HG03175 (cell line): ENCODE results near the gene PUS3.
A peak's percentile ranks its signal among the peaks of the same experiment; 100 is the strongest.

Experiments
- ATAC-seq: cut with Tn5 transposase; IDR thresholded peaks from one replicate; pipeline ENCODE4 v1.9.1; 2021; ENCODE audit warnings: mild to moderate bottlenecking, moderate library complexity; ENCODE audit not compliant: unreplicated experiment

The PUS3 gene, protein sequence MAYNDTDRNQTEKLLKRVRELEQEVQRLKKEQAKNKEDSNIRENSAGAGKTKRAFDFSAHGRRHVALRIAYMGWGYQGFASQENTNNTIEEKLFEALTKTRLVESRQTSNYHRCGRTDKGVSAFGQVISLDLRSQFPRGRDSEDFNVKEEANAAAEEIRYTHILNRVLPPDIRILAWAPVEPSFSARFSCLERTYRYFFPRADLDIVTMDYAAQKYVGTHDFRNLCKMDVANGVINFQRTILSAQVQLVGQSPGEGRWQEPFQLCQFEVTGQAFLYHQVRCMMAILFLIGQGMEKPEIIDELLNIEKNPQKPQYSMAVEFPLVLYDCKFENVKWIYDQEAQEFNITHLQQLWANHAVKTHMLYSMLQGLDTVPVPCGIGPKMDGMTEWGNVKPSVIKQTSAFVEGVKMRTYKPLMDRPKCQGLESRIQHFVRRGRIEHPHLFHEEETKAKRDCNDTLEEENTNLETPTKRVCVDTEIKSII

DNA sequence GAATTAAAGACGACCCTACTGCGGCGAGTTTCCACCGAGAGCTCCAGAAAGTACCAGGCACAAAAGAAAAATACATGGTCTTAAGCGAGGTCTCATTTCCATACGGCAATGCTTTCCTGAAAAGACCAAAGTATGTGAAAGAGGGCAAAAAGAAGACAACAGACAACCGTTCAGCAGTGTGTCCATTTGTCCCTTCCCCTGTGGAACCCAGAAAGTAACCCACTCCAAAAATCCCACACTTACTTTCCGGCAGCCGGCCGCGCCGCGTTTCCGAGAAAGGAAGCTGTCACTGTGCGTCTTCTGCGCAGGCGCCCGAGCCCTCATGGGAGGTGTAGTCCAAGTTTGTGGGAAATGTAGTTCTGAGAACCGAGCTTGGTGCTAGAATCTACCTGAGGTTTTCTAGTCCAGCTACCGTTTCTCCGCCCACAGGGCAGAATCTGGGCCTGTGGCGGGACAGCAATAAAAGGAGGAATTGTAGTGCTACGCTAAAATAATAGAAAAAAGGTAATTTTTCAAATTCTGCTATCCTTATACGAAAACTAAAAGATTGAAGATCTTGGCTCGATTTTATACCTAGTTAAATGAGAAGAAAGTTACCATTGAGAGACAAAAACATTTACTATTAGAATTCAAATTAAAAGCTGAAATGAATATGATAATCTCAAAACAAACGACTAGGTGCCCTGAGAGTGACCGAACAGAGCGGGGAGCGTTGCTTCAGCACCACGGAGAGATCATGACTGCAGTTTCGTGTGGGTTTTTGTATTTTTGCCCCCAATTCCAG, at the start of gene PUS3:
TSS of gene PUS3 (minus strand) at position 280 of the 784 bp plus-strand sequence. CDS start 6,922 bp downstream, outside the sequence.
- ATAC-seq, result peak; percentile 97

DNA sequence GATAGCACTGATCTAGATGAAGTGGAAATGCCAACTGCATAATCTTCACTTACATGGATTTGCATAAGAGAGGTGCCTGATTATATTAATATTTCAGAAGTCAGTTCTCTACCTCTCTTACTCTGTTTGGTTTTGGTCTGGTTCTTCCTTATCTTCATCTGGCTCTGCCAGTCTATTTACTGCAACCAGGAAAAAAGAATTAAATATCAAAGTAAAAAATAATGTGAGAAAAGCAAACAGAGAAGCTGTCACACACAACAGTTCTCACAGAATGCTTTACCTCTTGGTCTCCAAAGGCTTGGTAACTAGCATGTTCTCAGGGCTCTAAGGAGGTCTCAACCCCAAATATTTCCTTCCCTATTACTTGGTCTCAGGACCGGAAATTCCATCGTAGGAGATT, 49.6 kb upstream of the PUS3 start:
- no peak for ATAC-seq

DNA sequence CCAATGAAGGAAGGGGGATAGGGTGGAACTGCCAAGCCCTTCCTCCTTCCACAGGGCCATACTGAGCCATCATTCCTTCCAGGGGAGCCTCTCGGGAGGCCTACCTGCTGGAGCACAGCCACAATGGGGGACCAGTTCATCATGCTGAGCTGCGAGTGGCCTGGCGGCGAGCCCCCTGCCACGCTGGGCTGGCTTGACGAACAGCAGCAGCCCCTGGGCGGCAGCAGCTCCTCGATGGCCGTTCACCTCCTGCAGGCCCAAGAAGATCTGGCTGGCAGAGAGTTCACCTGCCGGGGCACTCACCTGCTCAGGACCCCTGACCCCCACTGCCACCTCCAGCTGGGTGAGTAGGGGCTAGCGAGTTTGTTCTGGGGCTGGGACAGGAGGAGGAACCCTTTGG, 48.7 kb upstream of the PUS3 start:
- no peak for ATAC-seq

DNA sequence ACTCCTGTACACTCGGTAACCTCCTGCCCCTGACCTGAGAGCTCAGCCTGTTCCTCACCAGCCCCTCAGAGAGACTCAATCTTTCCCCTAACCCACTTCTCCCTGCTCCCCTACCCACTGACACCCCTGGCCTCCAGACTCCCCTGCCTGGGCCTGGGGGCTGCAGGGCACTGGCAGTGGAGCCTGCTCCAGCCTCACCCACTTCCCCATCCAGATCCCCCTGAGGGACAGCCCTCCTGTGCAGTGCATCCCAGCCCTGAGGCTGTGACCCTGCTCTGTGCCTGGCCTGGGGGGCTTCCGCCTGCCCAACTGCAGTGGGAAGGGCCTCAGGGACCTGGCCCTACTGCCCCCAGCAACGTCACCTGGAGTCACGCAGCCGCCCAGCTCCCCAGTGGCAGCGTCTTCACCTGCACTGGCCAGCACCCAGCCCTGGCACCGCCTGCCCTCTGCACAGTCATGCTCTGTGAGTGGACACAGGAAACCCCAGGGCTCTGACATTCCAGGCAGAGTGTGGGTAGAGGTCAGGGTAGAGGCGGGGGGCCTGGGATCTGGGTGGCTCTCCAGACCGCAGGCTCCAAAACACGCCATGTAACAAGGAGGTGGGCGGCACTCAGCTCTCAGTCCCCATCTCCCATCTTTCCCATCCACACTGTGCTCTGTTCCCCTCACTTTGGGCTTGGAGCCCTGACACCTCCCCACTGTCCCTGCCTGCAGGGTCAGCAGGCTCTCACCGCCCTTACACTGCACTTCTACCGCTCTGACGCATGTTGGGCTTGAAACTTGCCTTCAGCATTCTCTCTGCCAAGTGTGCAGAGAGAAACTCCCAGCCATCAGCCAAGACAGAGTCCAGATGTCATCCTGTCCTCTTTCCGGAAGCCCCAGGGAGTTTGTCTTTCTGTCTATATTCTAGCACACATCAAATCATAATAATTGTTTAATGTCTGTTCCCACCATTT, 48.0 kb upstream of the PUS3 start:
- ATAC-seq, result no peak

DNA sequence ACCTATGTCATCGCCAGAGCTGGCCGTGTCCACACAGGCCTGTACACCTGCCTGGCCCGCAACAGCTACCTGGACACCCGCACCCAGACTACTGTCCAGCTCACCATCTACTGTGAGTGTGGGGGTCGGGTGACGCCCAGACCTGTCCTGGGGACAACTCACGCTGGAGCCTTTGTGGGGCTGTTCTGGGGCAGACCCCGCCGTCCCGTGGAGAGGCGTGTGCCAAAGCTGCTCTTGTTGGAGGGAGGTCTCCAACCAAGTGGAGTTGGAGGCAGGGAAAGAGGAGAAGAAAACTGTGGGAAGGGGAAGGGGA, 47.1 kb upstream of the PUS3 start:
- ATAC-seq, result no peak

DNA sequence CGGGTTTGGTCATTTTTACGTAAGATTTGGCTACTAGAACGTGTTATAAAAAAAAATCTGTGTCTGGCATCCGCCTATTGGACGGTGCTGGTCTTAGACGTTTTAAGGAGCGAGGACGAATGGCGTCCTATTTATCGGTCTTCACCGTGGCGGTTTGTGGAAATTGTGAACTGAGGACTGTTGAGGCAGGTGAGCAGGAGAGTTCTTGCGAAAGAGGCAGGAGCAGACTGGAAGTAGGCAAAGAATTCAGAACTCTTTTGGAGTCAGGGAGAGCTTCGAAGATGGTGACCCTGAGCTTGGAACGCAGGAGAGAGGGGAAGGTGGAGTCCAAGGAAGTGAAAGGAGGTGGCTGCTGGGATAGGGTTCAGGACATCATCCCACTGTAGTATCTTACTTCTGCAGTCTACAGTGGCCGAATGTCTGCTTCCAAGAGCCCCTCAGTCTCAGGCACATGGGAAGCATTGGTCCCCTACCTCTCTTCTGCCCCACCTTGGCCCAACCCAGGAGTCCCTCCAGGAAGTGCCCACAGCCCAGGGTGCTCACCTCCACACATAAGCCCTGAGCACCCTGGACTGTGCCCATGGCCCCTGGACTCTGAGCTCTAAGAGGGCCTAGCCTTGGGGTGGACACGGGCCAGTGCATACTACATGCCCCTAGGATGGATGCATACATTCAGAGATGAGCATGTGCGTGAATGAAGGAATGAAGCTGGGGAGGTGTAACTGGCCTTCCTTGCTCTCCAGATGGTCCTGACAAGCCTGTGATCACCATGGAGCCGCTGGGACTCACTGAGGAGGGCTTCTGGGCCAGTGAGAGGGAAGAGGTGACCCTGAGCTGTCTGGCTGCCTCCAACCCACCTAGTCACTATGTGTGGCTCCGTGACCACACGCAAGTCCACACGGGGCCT, 46.5 kb upstream of the PUS3 start:
- ATAC-seq, result no peak

DNA sequence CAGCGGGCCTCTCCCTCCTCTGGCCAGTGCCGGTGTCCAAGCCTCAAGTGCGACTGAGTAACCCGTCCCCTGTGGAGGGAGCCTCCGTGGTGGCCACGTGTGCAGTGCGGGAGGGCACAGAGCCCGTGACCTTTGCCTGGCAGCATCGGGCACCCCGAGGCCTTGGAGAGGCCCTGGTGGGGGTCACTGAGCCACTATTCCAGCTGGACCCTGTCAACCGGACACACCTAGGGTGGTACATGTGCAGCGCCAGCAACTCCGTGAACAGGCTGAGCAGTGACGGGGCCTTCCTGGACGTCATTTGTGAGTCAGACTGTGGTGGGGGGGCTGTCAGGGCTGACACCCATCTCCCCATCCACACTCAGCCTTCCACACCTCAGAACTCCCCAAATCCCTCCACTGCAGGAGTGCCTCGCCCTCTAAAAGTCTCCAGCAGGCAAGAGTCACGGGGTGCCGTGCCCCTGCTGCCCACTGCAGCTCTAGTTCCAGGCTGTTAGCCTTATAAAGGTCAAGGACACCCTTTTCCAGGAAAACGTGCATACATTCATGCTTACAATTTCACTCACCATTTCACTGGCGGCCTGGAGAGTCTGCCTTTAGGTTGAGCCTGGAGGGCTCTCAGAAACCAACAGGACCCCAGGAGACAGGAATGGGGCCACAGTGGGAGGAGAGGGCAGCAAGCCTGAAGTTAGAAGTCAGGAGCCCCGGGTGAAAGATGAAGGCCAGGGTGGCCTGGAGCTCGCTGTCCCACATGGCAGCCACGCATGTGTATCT, 45.5 kb upstream of the PUS3 start:
- ATAC-seq, result no peak

DNA sequence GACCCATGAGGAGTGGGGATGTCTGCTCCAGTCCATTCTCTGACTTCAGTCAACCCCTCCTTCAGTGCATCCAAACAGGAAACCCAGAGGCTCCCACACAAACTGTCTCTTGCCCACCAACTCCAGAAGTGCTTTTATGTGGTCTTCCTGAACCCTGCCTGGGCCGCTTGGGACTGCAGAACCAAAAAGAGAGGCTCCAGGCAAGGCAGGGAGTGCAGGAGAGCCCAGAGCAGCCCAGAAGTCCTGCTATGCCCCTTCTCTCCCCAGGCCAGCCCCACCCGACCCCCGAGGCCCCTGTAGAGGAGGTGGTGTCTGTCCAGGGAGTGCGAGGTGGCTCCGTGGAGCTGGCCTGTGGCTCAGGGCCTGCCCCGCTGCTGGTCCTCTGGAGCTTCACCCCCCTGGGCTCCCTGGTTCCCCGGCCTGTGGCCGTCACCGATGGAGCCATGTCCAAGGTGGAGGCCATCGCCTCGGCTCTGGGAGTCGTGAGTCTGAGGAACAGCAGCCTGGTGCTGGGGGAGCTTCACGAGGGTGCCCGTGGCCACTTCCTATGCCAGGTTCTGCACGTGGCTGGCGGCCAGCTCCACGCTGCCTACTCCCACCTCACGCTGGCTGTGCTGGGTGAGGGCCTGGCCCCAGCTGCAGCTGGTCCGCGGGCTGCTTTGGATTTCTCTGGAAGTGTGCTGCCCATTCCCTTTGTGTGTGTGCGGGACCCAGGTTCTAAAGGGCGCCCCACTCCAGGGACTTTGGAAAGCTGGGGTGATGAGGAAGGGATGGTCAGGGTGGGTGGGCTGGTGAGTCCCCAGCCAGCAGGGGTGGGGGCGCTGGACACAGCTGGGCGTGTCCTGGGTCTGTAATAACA, 44.6 kb upstream of the PUS3 start:
- no peak for ATAC-seq

DNA sequence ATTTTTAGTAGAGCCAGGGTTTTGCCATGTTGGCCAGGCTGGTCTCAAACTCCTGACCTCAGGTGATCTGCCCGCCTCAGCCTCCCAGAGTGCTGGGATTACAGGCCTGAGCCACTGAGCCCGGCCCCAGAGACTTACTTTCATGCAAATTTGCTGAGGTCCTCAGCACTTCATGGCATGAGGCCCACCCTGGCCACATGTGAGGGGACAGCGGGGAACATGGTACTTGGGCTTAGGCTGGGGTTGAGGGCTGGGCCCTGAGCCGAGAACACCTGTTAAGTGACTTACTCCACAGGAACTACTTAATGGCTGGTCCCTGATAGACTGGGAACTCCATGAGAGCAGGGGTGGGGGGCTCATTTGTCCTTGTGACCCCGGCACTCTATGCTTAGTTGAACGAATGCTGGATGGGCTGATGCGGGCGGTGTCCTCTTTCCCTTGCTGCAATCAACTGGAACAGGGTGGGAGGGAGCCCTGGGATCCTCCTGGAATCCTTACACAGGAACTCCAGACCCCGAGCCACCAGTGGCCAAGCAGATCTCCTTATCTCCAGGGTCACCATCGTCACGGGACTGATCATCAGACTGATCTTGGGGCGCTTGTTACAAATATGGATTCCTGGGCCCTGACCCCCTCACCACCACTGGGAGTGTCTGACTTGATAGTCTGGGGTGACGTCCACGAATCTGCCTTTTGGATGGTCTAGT, 43.9 kb upstream of the PUS3 start:
- no peak for ATAC-seq

DNA sequence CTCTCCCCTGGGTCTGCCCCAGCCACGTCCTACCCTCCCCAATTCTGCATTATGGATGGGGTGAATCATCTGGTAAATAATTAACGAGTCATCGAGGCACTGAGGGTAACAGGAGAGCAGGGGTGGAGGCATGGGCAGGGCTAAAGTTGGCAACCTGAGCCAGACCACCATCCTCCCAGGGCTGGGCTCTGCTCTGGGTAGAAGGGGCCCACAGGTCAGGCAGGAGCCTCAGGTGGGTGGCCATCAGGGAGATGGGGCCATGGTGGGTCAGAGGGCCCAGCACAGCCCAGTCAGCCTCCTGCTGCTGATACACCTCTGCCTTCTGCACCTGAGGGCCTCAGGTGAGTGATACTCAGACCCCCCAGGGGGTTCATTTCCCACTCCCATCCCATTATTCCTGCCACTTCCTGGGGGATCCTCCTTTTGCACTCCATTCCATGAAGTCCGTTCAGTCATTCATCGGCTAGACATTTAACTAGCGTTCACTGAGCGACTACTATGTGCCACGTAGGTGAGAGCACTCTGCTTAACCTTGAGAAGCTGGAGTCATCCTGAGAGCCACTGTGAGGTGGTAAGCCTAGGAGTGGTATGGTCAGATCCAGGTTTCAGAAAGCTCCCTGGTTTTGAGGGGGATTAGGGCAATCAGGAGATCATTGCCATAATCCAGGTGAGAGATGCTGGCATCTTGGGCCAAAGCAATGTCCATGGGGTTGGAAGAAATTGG, 43.0 kb upstream of the PUS3 start, which contains the start of gene VSIG10L2:
TSS of gene VSIG10L2 (plus strand) at position 248 of the 724 bp plus-strand sequence. CDS start at position 260, 12 bp downstream.
- no peak for ATAC-seq

DNA sequence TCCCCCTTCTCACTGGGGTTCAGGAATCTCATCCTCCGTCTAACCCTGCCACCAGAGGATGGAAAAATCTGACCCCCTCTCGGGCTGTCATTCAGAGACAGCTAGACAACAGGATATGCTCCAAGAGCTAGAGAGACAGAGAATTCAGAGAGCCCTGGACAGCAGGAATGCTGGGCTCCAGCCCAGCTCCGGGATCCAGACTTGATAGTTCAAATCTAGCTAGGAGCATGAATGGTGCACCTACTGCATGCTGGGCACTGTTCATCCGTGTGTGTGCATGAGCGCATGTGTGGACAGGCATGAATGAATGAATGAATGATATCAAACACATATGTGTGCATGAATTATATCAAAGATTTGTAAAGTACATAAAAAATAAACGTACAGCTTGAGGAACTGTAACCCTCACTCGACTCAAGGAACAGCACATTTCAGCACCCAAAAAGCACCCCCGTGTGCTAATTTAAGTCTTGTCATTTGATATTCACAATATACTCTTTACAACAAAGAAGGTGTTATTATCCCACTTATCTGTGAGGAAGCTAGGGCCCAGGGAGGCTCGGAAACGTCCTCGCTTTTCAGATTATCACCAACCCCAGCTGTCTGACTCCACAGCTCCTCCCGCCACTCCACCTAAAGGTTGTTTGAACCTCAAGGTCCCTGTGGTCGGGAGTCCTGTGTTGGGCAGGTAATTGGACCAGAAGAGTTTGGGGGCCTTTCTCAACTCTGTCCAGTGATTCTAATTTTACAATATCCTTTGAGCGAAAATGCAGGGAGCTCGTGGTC, 42.2 kb upstream of the PUS3 start:
- no peak for ATAC-seq

DNA sequence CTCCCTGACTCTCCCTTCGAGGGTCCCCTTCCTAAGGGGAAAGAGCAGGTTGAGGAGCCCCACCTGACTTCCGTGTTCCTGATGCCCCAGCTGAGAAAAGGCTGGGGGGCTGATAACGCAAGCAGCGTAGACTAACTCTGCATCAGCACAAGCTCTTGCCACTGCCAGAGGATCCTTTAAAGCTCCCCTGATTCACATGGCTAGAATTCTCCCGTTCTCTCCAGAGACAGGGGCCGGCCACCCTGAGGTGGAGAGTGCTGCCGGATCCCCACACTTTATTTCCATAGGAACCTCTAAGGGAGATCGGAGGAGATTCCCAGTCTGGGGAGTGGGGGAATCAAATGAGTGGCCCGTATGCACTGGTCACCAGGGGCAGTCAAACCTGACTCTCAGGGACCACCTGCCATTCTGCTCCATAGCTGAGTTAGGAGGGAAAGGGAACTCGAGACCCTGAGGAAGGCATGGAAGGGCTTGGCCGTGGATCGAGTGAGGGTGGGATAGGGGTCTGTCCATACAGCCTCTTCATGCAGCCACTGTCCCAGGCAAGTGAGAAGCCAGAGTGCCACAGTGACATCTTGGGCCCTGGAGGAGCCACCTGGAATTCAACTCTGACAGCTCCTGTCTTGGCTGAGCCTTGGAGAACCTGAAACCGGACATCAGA, 41.5 kb upstream of the PUS3 start:
- ATAC-seq, result no peak

DNA sequence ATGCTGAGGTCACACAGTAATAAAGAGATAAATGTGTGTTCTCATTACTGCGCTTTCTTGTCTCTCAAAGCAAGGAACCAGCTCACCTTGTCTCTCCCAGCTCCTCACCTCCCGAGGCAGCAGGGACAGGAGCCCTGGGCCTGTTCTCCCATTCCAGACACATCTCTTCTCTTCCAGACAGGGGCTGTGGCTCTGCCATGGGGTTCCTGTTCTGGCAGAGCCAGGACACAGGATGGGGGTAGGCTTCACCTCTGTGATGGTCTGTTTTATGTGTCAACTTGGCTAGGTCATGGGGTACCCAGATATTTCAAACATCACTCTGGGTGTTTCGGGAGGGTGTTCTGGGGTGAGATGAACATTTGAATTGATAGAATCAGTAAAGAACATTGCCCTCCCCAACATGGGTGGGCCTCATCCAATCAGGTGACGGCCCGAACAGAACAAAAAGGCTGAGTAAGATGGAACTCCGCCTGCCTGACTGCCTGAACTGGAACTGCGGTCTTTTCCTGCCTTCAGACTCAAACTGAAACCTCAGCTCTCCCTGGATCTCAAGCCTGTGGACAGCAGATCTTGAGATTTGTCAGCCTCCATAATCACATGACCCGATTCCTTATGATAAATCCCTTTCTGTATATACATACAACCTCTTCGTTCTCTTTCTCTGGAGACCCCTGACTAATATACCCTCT, 40.8 kb upstream of the PUS3 start:
- no peak for ATAC-seq

DNA sequence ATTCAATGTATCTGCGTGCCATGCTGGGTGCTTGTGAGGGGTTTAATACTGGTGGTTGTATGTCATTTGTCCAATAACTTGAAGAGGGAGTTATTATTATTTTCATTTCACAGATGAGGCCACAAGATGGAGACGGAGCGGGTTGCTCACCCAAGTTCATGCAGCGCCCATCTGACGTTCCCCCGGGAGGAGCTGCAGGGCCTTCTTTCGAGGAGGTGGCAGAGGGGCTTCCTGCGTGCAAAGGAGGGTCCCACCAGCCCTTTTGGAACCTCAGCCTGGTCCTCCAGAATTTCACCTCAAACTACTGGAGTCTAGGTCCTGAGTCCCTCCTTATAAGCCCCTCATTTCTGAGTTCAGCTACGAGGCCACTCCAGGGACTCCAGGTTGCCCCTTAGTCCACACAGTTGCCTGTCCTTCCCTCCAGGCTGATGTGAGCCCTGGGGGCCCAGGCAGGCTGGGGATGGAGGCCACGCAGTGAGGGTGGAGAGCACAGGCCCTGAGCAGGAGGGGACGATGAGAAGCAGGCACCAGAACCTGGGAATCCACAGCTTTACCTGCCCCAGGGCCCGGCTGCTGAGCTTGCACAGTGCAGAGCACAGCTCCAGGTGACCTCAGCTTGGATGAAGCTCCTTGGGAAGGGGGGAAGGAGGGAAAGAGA, 39.9 kb upstream of the PUS3 start:
- no peak for ATAC-seq
